Liver (tissue), 9 donors: ENCODE data around the gene UBR4. TPM values are rescaled to one million over a fixed set of nuclear protein-coding genes. Genes with fewer than 3 reads are reported as not detected.
A peak's percentile ranks its signal among the peaks of the same experiment; 100 is the strongest.

Experiments
- DNase-seq: peaks from one replicate; pipeline ENCODE4 v3.0.0-alpha.2; 2017; ENCODE audit warnings: low spot score
- H3K27ac ChIP-seq, 2 donors: one replicate each; pipeline ENCODE4 v1.7.0; 2013; ENCODE audit warnings: inconsistent platforms in 2 of 2, low read length in 2 of 2, control low read depth in 1 of 2, low read depth in 1 of 2, mild to moderate bottlenecking in 1 of 2
- H3K27me3 ChIP-seq, 4 donors: one replicate each; pipeline versions ENCODE4 v1.6.1 to v1.7.0; 2013; ENCODE audit warnings: low read length in 3 of 4, inconsistent platforms in 1 of 4, mild to moderate bottlenecking in 1 of 4, moderate library complexity in 1 of 4; ENCODE audit not compliant: control insufficient read depth in 4 of 4, insufficient read depth in 4 of 4
- H3K36me3 ChIP-seq, 4 donors: one replicate each; pipeline versions ENCODE4 v1.6.1 to v1.7.0; 2013; ENCODE audit warnings: low read length in 3 of 4, mild to moderate bottlenecking in 3 of 4, low read depth in 1 of 4, moderate library complexity in 1 of 4; ENCODE audit not compliant: control insufficient read depth in 4 of 4, insufficient read depth in 3 of 4
- H3K4me1 ChIP-seq, 4 donors: one replicate each; pipeline versions ENCODE4 v1.6.1 to v1.7.0; 2013; ENCODE audit warnings: low read length in 3 of 4, mild to moderate bottlenecking in 3 of 4, moderate library complexity in 1 of 4; ENCODE audit not compliant: control insufficient read depth in 4 of 4, insufficient read depth in 4 of 4
- H3K4me3 ChIP-seq, 3 donors: one replicate each; pipeline versions ENCODE4 v1.6.1 to v1.7.0; 2013; ENCODE audit warnings: low read length in 3 of 3, control low read depth in 1 of 3, low read depth in 1 of 3, mild to moderate bottlenecking in 1 of 3
- H3K9ac ChIP-seq, 2 donors: one replicate each; pipeline ENCODE4 v1.7.0; 2013; ENCODE audit warnings: low read length in 2 of 2, mild to moderate bottlenecking in 2 of 2, moderate library complexity in 2 of 2, control low read depth in 1 of 2, low read depth in 1 of 2
- H3K9me3 ChIP-seq, 4 donors: one replicate each; pipeline versions ENCODE4 v1.6.1 to v1.7.0; 2013; ENCODE audit warnings: low read length in 3 of 4; ENCODE audit not compliant: control insufficient read depth in 4 of 4
- EGR1 ChIP-seq, 2 donors: IDR thresholded peaks; 2 replicates each; pipeline ENCODE4 v1.6.1; 2016 to 2018; ENCODE audit warnings: antibody characterized with exemption in 2 of 2, low read depth in 2 of 2
- FOXA1 ChIP-seq: IDR thresholded peaks from 2 replicates; pipeline ENCODE4 v1.6.1; 2016; ENCODE audit warnings: antibody characterized with exemption
- FOXA2 ChIP-seq: IDR thresholded peaks from 2 replicates; pipeline ENCODE4 v1.6.1; 2016; ENCODE audit warnings: antibody characterized with exemption
- GABPA ChIP-seq, 2 donors: IDR thresholded peaks in 1 of 2; conservative IDR thresholded peaks in 1 of 2; 2 replicates each; pipeline ENCODE4 v1.6.1; 2016; ENCODE audit warnings: antibody characterized with exemption in 2 of 2, mild to moderate bottlenecking in 1 of 2, moderate library complexity in 1 of 2
- HNF4A ChIP-seq, 2 donors: conservative IDR thresholded peaks; 2 replicates each; pipeline ENCODE4 v1.6.1; 2016; ENCODE audit warnings: antibody characterized with exemption in 2 of 2, mild to moderate bottlenecking in 2 of 2
- HNF4G ChIP-seq: IDR thresholded peaks from 2 replicates; pipeline ENCODE4 v1.6.1; 2016; ENCODE audit warnings: antibody characterized with exemption
- JUND ChIP-seq, 2 donors: IDR thresholded peaks; 2 replicates each; pipeline ENCODE4 v1.6.1; 2016; ENCODE audit warnings: antibody characterized with exemption in 2 of 2
- NR2F2 ChIP-seq: IDR thresholded peaks from 2 replicates; pipeline ENCODE4 v1.6.1; 2016; ENCODE audit warnings: antibody characterized with exemption
- RAD21 ChIP-seq, 2 donors: IDR thresholded peaks; 2 replicates each; pipeline ENCODE4 v1.6.1; 2016; ENCODE audit warnings: antibody characterized with exemption in 2 of 2, mild to moderate bottlenecking in 2 of 2
- RXRA ChIP-seq, 2 donors: IDR thresholded peaks; 2 replicates each; pipeline ENCODE4 v1.6.1; 2017 to 2018; ENCODE audit warnings: antibody characterized with exemption in 2 of 2, mild to moderate bottlenecking in 1 of 2
- SP1 ChIP-seq: IDR thresholded peaks from 2 replicates; pipeline ENCODE4 v1.6.1; 2018; ENCODE audit warnings: antibody characterized with exemption, mild to moderate bottlenecking
- TAF1 ChIP-seq: conservative IDR thresholded peaks from 2 replicates; pipeline ENCODE4 v1.6.1; 2016; ENCODE audit warnings: antibody characterized with exemption, mild to moderate bottlenecking
- YY1 ChIP-seq: IDR thresholded peaks from 2 replicates; pipeline ENCODE4 v1.6.1; 2016; ENCODE audit warnings: antibody characterized with exemption, mild to moderate bottlenecking
- ZBTB33 ChIP-seq: IDR thresholded peaks from 2 replicates; pipeline ENCODE4 v1.6.1; 2016; ENCODE audit warnings: antibody characterized with exemption
- whole genome bisulfite sequencing: extraction: QIAGEN DNeasy Blood & Tissue Kit; methylation state at CpG from one replicate; pipeline ENCODE4 v1.1.7; 2013; 5-methylcytosine and 5-hydroxymethylcytosine counted together
- polyA plus RNA-seq, 2 donors: library from polyadenylated mRNA; stranded (reverse) in 1 of 2; unstranded in 1 of 2; fragments of 200-250 nt in 1 of 2; fragments of >200 nt in 1 of 2; fragmentation: Nextera tagmentation in 1 of 2; extraction: Ambion mirVana in 1 of 2; gene quantifications; one replicate each; pipeline versions ENCODE4 v1.2.1 to v1.2.3, GENCODE V29; 2013 to 2015
- total RNA-seq, 2 donors: library from RNA; depleted of rRNA; stranded (reverse); fragments of >200 nt; gene quantifications; one replicate each; pipeline ENCODE4 v1.2.3, GENCODE V29; 2014
- TF ChIP-seq, protein P1 (sequence below): IDR thresholded peaks from 2 replicates; pipeline ENCODE4 v1.6.1; 2016; ENCODE audit warnings: antibody characterized with exemption
- TF ChIP-seq, protein P2 (sequence below): IDR thresholded peaks from 2 replicates; pipeline ENCODE4 v1.6.1; 2016; ENCODE audit warnings: antibody characterized with exemption
- TF ChIP-seq, protein P3 (sequence below): IDR thresholded peaks from 2 replicates; pipeline ENCODE4 v1.6.1; 2016; ENCODE audit warnings: antibody characterized with exemption, mild to moderate bottlenecking
- TF ChIP-seq, protein P4 (sequence below): fragments of 150-350 bp; IDR thresholded peaks from 2 replicates; pipeline ENCODE4 v1.5.1; 2017; ENCODE audit warnings: improper control_type of control experiment, low read depth, low read length; ENCODE audit not compliant: missing input control
- donor health status: healthy.
- donor health status: healthy.
- donor health status: healthy.
- donor health status: healthy.
- donor health status: healthy.

The UBR4 gene
- total and polyA plus RNA-seq, 4 donors = 45.4 to 156 (median 86.9) TPM

DNA sequence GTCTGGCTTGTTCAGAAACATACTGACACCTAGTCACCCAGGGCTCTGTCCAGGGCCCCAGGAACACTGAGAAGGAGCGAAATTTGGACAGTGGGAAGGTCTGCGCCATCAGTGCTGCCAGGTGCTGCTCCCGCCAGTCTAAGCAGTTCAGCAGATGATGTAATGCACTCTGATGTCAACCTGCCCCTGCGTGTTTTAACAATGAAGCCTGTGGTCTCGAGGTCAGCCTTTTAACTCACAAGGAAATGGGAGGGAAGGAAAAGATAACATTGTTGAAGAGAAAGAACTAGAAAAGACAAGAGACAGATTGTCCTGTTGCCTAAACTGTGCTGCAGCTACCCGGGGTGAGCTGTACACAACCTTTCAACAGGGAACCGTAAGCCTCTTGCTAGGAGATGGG, 127.0 kb downstream of the UBR4 start:
- Histone ChIP-seq H3K36me3 (peaks cover 8 to 45% (median 34%) of the 10 kb centered on the region in 4 donors), H3K9me3 (no peaks in the 10 kb centered on the region), H3K27me3 (no peaks in the 10 kb centered on the region), H3K4me3 (no peak overlapping the region), H3K9ac (no peak overlapping the region), H3K4me1 (peaks cover 9 to 54% (median 50%) of the 10 kb centered on the region in 4 donors), H3K27ac (peak overlapping the region in 1 of 2 donors; percentile 49)
- TF ChIP-seq, protein P1, sequence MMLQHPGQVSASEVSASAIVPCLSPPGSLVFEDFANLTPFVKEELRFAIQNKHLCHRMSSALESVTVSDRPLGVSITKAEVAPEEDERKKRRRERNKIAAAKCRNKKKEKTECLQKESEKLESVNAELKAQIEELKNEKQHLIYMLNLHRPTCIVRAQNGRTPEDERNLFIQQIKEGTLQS = no peak
- no peak for TF ChIP-seq RXRA (IDR thresholded peaks at IDR 0.05)
- TF ChIP-seq, protein P2, sequence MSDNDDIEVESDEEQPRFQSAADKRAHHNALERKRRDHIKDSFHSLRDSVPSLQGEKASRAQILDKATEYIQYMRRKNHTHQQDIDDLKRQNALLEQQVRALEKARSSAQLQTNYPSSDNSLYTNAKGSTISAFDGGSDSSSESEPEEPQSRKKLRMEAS = no peak
- no peak for TF ChIP-seq EGR1 (IDR thresholded peaks at IDR 0.05; ENCODE audit: low read depth in 2 of 2)
- TF ChIP-seq NR2F2 = peak; percentile 37
- DNase-seq = no peak
- WGBS = 70% methylated on average over 7 of the region's 7 CpGs

- H3K4me3 ChIP-seq = no peak overlapping the region
- 74% methylated on average over 21 of the region's 21 CpGs for WGBS
Observed at GRCh38 chr1:19081218-19081893, 128.7 kb downstream of the UBR4 start.

More at GRCh38 chr1:19081218-19081893, 128.7 kb downstream of the UBR4 start:
- H3K27me3 ChIP-seq = no peaks in the 10 kb centered on the region
- no peaks in the 10 kb centered on the region for H3K9me3 ChIP-seq
- no peak overlapping the region for H3K9ac ChIP-seq
- TF ChIP-seq SP1 = no peak
- TF ChIP-seq, protein P1 = no peak
- no peak for TF ChIP-seq GABPA (IDR thresholded peaks at IDR 0.05 in 1 of 2, conservative IDR thresholded peaks at IDR 0.05 in 1 of 2)
- TF ChIP-seq JUND (IDR thresholded peaks at IDR 0.05) = no peak
- TF ChIP-seq RXRA (IDR thresholded peaks at IDR 0.05) = no peak
- TF ChIP-seq ZBTB33 = no peak
- TF ChIP-seq, protein P3, sequence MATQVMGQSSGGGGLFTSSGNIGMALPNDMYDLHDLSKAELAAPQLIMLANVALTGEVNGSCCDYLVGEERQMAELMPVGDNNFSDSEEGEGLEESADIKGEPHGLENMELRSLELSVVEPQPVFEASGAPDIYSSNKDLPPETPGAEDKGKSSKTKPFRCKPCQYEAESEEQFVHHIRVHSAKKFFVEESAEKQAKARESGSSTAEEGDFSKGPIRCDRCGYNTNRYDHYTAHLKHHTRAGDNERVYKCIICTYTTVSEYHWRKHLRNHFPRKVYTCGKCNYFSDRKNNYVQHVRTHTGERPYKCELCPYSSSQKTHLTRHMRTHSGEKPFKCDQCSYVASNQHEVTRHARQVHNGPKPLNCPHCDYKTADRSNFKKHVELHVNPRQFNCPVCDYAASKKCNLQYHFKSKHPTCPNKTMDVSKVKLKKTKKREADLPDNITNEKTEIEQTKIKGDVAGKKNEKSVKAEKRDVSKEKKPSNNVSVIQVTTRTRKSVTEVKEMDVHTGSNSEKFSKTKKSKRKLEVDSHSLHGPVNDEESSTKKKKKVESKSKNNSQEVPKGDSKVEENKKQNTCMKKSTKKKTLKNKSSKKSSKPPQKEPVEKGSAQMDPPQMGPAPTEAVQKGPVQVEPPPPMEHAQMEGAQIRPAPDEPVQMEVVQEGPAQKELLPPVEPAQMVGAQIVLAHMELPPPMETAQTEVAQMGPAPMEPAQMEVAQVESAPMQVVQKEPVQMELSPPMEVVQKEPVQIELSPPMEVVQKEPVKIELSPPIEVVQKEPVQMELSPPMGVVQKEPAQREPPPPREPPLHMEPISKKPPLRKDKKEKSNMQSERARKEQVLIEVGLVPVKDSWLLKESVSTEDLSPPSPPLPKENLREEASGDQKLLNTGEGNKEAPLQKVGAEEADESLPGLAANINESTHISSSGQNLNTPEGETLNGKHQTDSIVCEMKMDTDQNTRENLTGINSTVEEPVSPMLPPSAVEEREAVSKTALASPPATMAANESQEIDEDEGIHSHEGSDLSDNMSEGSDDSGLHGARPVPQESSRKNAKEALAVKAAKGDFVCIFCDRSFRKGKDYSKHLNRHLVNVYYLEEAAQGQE = no peak
- TF ChIP-seq HNF4G = no peak
- TF ChIP-seq RAD21 (IDR thresholded peaks at IDR 0.05) = no peak
- TF ChIP-seq, protein P2 = no peak
- no peak for TF ChIP-seq HNF4A (conservative IDR thresholded peaks at IDR 0.05)
- TF ChIP-seq, protein P4, sequence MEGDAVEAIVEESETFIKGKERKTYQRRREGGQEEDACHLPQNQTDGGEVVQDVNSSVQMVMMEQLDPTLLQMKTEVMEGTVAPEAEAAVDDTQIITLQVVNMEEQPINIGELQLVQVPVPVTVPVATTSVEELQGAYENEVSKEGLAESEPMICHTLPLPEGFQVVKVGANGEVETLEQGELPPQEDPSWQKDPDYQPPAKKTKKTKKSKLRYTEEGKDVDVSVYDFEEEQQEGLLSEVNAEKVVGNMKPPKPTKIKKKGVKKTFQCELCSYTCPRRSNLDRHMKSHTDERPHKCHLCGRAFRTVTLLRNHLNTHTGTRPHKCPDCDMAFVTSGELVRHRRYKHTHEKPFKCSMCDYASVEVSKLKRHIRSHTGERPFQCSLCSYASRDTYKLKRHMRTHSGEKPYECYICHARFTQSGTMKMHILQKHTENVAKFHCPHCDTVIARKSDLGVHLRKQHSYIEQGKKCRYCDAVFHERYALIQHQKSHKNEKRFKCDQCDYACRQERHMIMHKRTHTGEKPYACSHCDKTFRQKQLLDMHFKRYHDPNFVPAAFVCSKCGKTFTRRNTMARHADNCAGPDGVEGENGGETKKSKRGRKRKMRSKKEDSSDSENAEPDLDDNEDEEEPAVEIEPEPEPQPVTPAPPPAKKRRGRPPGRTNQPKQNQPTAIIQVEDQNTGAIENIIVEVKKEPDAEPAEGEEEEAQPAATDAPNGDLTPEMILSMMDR = no peak
- TF ChIP-seq FOXA2 = no peak
- no peak for TF ChIP-seq NR2F2
- TF ChIP-seq YY1 = no peak
- no peak for TF ChIP-seq EGR1 (IDR thresholded peaks at IDR 0.05; ENCODE audit: low read depth in 2 of 2)
- TF ChIP-seq FOXA1 = no peak
- TF ChIP-seq TAF1 = no peak
- peak overlapping the region; percentile 88 to 90 for H3K27ac ChIP-seq
- peaks cover 13 to 47% (median 43%) of the 10 kb centered on the region in 4 donors for H3K4me1 ChIP-seq
- H3K36me3 ChIP-seq = peaks cover 12 to 51% (median 38%) of the 10 kb centered on the region in 4 donors
- no peak for DNase-seq
